Renal cortex interstitium (tissue), 11 donors: ENCODE measurements around the gene LTK. TPM values are rescaled to one million over a fixed set of nuclear protein-coding genes. Genes with fewer than 3 reads are reported as not detected.

Source experiments
- DNase-seq, 11 donors: peaks; one replicate each; pipeline ENCODE4 v3.0.0-alpha.2; 2013; ENCODE audit warnings: low read depth in 9 of 11, low spot score in 4 of 11; ENCODE audit errors: extremely low read depth in 1 of 11
- polyA plus RNA-seq, 3 donors: library from polyadenylated mRNA; unstranded; fragments of 120-200 nt; gene quantifications; one replicate each; pipeline ENCODE4 v1.2.1, GENCODE V29; 2013; ENCODE audit not compliant: insufficient read length in 3 of 3

LTK gene
- polyA plus RNA-seq, 3 donors: 1.9 to 2.8 (median 2.2) TPM

GRCh38 chr15:41543521-41543870, 29.9 kb upstream of the LTK start:
- no peak for DNase-seq

- no peak for DNase-seq
Observed at GRCh38 chr15:41536866-41537265, 23.2 kb upstream of the LTK start.

GRCh38 chr15:41535544-41535943, 21.9 kb upstream of the LTK start:
- DNase-seq: no peak

GRCh38 chr15:41530363-41530956, 16.8 kb upstream of the LTK start:
- no peak for DNase-seq

GRCh38 chr15:41523097-41523496, 9.5 kb upstream of the LTK start:
- no peak for DNase-seq

GRCh38 chr15:41521614-41522013, 8.0 kb upstream of the LTK start:
- DNase-seq: no peak

- no peak for DNase-seq
Observed at GRCh38 chr15:41520636-41521035, 7.0 kb upstream of the LTK start.

GRCh38 chr15:41517895-41518449, 4.3 kb upstream of the LTK start:
- no peak for DNase-seq

- DNase-seq: no peak
Observed at GRCh38 chr15:41512940-41513505, 604 bp downstream of the LTK start.

GRCh38 chr15:41512512-41512939, 1.1 kb downstream of the LTK start:
- DNase-seq: no peak

- no peak for DNase-seq
Observed at GRCh38 chr15:41511899-41512369, 1.7 kb downstream of the LTK start.

GRCh38 chr15:41511331-41511898, 2.2 kb downstream of the LTK start:
- no peak for DNase-seq

- no peak for DNase-seq
Observed at GRCh38 chr15:41510728-41511127, 2.9 kb downstream of the LTK start.

- DNase-seq: no peak
Observed at GRCh38 chr15:41507820-41508290, 5.8 kb downstream of the LTK start.

GRCh38 chr15:41506796-41507341, 6.8 kb downstream of the LTK start:
- no peak for DNase-seq

- DNase-seq: no peak
Observed at GRCh38 chr15:41505776-41506175, 7.9 kb downstream of the LTK start.

GRCh38 chr15:41504751-41505492, 8.7 kb downstream of the LTK start:
- DNase-seq: no peak

- DNase-seq: no peak
Observed at GRCh38 chr15:41503669-41504010, 10.0 kb downstream of the LTK start.

GRCh38 chr15:41502795-41503668, 10.6 kb downstream of the LTK start:
- no peak for DNase-seq
